ENCODE results near the gene TMEM63C.

TMEM63C gene

GRCh38 chr14:77197988-77198387, 16.4 kb downstream of the TMEM63C start:
- no peaks in the 10 kb centered on the region for H3K4me1 ChIP-seq (ENCODE audit: insufficient read depth, low read length, poor library complexity, severe bottlenecking)
- no peaks in the 10 kb centered on the region for H3K79me2 ChIP-seq (ENCODE audit: insufficient read depth, low read length)
- no peak overlapping the region for H2AFZ ChIP-seq (ENCODE audit: low read length)
- TF ChIP-seq CTCF (conservative IDR thresholded peaks at IDR 0.05; ENCODE audit: low read length) (no peak), EZH2phosphoT487 (IDR thresholded peaks at IDR 0.05; ENCODE audit: borderline replicate concordance) (no peak)
- no peak overlapping the region for H3K4me2 ChIP-seq (ENCODE audit: low read depth, low read length, poor library complexity, severe bottlenecking)
- H3K9me3 ChIP-seq (ENCODE audit: insufficient read depth, low read depth, low read length): no peaks in the 10 kb centered on the region
- no peaks in the 10 kb centered on the region for H3K27me3 ChIP-seq (ENCODE audit: insufficient read depth, low read length, poor library complexity, severe bottlenecking)
- H3K36me3 ChIP-seq (ENCODE audit: insufficient read depth, low read length): no peaks in the 10 kb centered on the region
- H3K4me3 ChIP-seq (ENCODE audit: low read length, poor library complexity, severe bottlenecking): no peak overlapping the region
- H3K9me2 ChIP-seq (replicated peaks; ENCODE audit: low read depth, low read length): no peaks in the 10 kb centered on the region
- no peaks in the 10 kb centered on the region for H3F3A ChIP-seq (ENCODE audit: low read depth)
- no peaks in the 10 kb centered on the region for H4K20me1 ChIP-seq (ENCODE audit: insufficient read depth, low read length, poor library complexity, severe bottlenecking)
- H3K9ac ChIP-seq (ENCODE audit: low read depth, low read length, poor library complexity, severe bottlenecking): no peak overlapping the region

GRCh38 chr14:77198561-77198960, 17.0 kb downstream of the TMEM63C start:
- Histone ChIP-seq H3K4me2 (ENCODE audit: low read depth, low read length, poor library complexity, severe bottlenecking) (no peak overlapping the region), H3K9ac (ENCODE audit: low read depth, low read length, poor library complexity, severe bottlenecking) (no peak overlapping the region), H3K79me2 (ENCODE audit: insufficient read depth, low read length) (no peaks in the 10 kb centered on the region), H3K4me1 (ENCODE audit: insufficient read depth, low read length, poor library complexity, severe bottlenecking) (no peaks in the 10 kb centered on the region), H3K27me3 (ENCODE audit: insufficient read depth, low read length, poor library complexity, severe bottlenecking) (no peaks in the 10 kb centered on the region), H2AFZ (ENCODE audit: low read length) (no peak overlapping the region), H3K36me3 (ENCODE audit: insufficient read depth, low read length) (no peaks in the 10 kb centered on the region), H4K20me1 (ENCODE audit: insufficient read depth, low read length, poor library complexity, severe bottlenecking) (no peaks in the 10 kb centered on the region), H3K9me2 (replicated peaks; ENCODE audit: low read depth, low read length) (no peaks in the 10 kb centered on the region), H3K9me3 (ENCODE audit: insufficient read depth, low read depth, low read length) (no peaks in the 10 kb centered on the region), H3F3A (ENCODE audit: low read depth) (no peaks in the 10 kb centered on the region), H3K4me3 (ENCODE audit: low read length, poor library complexity, severe bottlenecking) (no peak overlapping the region)
- TF ChIP-seq EZH2phosphoT487 (IDR thresholded peaks at IDR 0.05; ENCODE audit: borderline replicate concordance) (no peak), CTCF (conservative IDR thresholded peaks at IDR 0.05; ENCODE audit: low read length) (no peak)

- no peaks in the 10 kb centered on the region for H4K20me1 ChIP-seq (ENCODE audit: insufficient read depth, low read length, poor library complexity, severe bottlenecking)
- H3F3A ChIP-seq (ENCODE audit: low read depth): no peaks in the 10 kb centered on the region
- no peaks in the 10 kb centered on the region for H3K36me3 ChIP-seq (ENCODE audit: insufficient read depth, low read length)
- H3K4me1 ChIP-seq (ENCODE audit: insufficient read depth, low read length, poor library complexity, severe bottlenecking): no peaks in the 10 kb centered on the region
- H3K9me3 ChIP-seq (ENCODE audit: insufficient read depth, low read depth, low read length): no peaks in the 10 kb centered on the region
- H3K79me2 ChIP-seq (ENCODE audit: insufficient read depth, low read length): no peaks in the 10 kb centered on the region
- no peak overlapping the region for H3K4me3 ChIP-seq (ENCODE audit: low read length, poor library complexity, severe bottlenecking)
- no peak overlapping the region for H2AFZ ChIP-seq (ENCODE audit: low read length)
- H3K4me2 ChIP-seq (ENCODE audit: low read depth, low read length, poor library complexity, severe bottlenecking): no peak overlapping the region
- TF ChIP-seq EZH2phosphoT487 (IDR thresholded peaks at IDR 0.05; ENCODE audit: borderline replicate concordance) (no peak), CTCF (conservative IDR thresholded peaks at IDR 0.05; ENCODE audit: low read length) (no peak)
- no peak overlapping the region for H3K9ac ChIP-seq (ENCODE audit: low read depth, low read length, poor library complexity, severe bottlenecking)
- H3K9me2 ChIP-seq (replicated peaks; ENCODE audit: low read depth, low read length): no peaks in the 10 kb centered on the region
- no peaks in the 10 kb centered on the region for H3K27me3 ChIP-seq (ENCODE audit: insufficient read depth, low read length, poor library complexity, severe bottlenecking)
Observed at GRCh38 chr14:77199590-77199989, 18.0 kb downstream of the TMEM63C start.
